GM12801 (cell line): ENCODE measurements around the gene TMEM225B.

Experiments used
- TF ChIP-seq, protein P1 (sequence below): IDR thresholded peaks from one replicate; pipeline ENCODE4 v1.5.1; 2011; ENCODE audit warnings: control low read depth; ENCODE audit not compliant: insufficient read length; ENCODE audit errors: extremely low read depth

Gene TMEM225B

DNA sequence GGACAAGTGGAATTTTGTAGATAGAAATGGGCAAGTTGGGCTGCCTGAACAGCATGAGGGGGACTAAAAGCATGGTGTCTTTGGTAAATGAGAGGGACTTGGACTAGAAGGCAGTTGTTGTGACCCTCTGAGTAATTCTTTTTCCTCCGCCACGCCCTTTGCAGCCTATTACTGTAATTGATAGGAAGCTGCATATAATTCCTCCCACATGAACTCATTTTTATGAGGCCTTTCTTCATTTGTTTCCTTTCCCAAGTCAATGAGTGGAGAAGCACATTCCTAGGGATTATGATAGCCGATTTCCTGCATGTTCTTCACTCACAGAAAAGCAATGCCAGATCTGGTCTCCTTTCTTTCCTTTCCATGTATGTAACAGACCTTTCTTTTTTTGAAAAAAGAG lies 46.4 kb downstream of the TMEM225B start:
- TF ChIP-seq, protein P1, sequence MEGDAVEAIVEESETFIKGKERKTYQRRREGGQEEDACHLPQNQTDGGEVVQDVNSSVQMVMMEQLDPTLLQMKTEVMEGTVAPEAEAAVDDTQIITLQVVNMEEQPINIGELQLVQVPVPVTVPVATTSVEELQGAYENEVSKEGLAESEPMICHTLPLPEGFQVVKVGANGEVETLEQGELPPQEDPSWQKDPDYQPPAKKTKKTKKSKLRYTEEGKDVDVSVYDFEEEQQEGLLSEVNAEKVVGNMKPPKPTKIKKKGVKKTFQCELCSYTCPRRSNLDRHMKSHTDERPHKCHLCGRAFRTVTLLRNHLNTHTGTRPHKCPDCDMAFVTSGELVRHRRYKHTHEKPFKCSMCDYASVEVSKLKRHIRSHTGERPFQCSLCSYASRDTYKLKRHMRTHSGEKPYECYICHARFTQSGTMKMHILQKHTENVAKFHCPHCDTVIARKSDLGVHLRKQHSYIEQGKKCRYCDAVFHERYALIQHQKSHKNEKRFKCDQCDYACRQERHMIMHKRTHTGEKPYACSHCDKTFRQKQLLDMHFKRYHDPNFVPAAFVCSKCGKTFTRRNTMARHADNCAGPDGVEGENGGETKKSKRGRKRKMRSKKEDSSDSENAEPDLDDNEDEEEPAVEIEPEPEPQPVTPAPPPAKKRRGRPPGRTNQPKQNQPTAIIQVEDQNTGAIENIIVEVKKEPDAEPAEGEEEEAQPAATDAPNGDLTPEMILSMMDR, result no peak

DNA sequence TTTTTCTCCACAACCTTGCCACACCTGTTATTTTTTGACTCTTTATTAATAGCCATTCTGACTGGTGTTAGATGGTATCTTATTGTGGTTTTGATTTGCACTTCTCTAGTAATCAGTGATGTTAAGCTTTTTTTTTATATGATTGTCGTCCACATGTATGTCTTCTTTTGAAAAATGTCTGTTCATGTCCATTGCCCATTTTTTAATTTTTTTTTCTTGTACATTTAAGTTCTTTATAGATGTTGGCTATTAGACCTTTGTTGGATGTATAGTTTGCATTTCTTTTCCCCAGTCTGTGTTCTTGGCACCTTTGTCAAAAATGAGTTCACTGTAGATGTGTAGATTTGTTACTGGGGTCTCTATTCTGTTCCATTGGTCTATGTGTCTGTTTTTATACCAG lies 47.5 kb downstream of the TMEM225B start:
- TF ChIP-seq, protein P1, result no peak

DNA sequence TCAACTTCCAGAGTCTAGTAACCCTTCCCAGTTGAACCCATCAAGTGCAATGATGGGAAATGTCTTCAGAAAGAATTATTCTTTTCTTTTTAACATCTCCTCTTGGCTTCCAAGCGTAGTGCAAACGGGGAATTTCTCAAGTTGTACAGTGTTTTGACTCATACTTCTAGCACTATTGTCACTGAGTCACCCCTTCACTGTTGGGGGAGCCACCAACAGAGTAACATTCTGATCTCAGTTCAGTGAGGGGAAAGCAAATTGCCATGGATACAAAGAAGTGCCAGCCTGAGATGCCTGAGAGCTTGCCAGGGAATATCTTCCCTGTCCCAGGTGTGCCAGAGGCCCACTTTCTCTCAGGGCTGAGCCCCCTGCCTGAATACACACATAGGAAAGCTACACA lies 50.8 kb downstream of the TMEM225B start:
- TF ChIP-seq, protein P1, result no peak

DNA sequence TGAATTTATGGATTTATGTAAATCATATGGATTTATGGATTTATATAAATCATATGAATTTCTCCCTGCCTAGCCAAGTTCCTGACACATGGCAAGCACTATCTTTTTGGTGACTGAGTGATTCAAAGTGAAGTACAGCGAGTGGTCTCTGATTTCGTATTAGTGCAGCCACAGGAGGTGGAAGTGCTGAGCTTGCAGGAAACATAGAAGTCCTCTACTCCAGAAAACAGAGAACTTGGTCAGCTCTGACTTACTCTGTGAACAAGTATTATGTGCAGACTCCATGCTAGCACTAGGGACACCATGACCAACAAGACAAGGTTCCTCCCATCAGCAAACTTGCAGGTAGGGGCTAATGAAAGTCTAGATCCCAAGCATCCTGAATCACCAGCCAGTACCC lies 53.2 kb downstream of the TMEM225B start:
- TF ChIP-seq, protein P1, result no peak

DNA sequence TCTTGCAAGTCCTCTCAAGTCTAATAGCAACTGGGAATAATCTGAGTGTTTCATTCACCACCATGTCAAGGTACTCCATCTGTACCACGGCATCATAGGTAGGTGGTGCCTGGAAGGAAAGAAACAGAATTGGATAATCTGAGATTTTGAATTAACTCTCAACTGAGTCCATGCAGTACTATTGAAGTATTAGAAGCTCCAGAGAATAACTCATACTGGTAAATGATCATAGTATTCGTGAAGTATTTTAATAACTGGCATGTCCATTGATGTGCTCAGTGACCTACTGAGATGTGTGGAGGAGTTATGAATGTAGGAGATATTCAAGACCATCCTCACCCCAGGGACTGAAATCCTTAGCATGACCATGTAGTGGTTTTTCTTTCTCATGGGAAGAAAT lies 54.6 kb downstream of the TMEM225B start:
- TF ChIP-seq, protein P1, result no peak

DNA sequence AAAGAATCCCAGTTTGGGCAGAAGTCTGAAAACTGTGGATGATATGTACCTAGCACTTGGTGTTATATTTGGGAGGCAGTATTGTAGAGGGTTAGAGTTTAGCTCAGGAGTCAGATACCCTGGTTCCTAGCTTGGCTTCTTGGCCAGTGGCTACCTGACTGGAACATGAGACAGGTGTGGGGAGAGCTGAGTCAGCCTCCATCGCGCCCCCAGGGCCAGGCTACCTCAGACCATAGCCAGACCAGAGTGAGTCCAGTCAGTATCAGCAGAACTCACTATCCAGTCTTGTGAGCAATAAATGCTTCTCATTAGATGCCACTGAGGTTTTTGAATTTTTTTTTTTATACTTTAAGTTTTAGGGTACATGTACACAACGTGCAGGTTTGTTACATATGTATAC lies 55.7 kb downstream of the TMEM225B start:
- TF ChIP-seq, protein P1, result no peak
